ENCODE measurements around the gene CSRP3.

The CSRP3 gene

DNA sequence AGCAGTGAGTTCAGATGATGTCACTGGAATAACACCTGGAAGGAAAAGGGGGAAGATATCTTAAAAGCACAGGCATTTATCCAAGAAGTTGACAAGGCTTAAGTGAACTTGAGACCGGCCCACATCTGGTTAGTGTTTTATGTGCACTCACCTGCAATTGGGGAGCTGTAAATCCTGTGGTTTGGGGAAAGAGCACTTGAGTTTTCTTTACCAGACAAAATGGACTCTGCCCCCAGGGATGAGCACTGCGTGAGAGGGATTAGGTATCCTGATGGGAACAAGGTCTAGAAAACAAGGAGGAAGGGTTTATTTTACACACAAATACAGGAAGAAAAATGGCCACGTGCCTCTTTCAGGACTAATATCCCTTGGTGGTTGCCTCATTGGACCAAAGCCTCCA lies 23.8 kb upstream of the CSRP3 start:
- DNase-seq (ENCODE audit: low read depth) = no peak

DNA sequence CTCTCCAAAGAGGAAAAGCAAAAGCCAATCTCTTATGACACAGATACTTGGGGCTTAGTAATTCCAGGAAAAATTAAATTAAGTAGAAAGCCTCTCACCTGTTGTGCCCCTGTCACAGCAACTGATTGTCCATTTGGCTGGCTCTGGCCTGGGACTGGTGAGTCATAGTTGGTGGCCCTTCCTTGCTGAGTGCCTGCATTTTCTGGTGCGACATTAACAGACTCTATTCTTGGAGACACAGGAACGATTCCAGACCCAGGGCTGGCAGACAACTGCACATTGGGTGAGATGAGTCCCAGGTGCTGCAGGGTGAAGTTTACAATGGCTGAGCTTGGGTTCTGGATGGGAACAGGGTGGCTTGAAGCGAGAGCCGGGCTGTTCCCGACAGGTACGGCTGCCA lies 23.3 kb upstream of the CSRP3 start:
- no peak for DNase-seq (ENCODE audit: low read depth)

DNA sequence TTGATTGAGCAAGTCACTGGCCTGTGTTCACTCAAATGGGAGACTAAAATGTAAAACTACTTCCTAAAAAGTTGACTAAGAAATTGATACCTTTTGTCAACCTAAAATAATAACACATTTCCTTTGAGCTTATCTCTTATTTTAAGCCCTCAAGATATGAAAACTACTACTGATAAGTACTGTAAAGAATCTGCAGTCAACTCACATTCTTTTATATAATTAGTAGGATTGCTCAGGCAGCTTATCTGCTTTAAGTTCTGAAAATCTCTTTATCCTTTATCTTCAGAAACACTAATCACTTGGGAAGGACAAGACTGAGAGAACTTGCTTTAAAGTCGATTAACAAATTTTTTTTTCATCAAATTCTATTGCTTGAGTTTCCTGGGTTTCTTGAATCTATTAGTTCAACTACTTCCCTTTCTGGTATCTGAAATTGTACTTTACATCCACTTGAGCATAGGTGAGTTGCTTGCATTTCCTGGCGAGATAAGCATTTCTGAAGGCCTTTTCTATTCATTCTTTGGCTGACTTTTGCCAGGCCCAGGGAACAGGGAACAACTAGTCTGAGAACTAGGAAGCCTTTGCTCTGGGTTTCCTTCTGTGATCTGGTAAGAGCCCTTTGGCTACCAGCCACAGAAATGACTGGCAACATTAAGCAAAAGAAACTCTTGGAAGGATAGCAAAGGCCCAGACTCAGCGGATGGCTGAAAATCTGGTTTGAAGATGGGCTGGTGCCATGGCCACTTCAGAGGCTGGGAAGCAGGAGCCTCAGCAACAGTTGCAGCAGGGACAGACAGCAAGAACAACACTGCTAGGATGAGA lies 19.3 kb upstream of the CSRP3 start:
- DNase-seq (ENCODE audit: low read depth) = no peak

DNA sequence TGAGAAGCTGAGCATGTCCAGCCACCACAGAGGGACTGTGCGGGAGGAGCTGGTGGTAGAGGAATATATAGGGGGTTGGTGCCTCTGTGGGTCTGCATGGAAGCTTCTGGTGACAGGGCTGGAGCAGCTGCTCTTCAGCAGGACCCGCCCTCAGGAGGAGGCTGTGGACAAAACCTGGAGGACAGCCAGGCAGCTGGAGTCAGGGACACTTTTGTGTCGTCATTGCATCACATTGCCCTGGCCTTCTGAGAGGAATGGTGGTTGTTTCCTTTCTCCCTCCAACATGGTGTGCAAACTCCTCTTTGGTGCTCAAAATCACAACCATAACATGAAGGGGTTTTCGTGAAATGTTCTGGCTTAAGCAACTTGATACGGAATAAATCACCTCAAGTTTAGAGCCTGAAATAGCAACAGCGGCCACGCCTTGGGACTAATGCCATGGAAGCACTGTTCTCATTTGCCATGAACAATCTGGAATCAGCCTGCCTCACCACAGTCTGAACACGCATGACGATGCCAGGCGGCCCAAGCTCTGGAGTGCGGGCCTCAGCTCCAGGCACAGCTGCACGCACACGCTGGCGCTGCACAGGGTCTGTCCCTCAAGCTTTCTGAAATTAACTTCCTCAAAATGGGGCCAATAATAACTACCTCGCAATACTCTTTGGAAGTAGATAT lies 17.1 kb upstream of the CSRP3 start:
- no peak for DNase-seq (ENCODE audit: low read depth)

DNA sequence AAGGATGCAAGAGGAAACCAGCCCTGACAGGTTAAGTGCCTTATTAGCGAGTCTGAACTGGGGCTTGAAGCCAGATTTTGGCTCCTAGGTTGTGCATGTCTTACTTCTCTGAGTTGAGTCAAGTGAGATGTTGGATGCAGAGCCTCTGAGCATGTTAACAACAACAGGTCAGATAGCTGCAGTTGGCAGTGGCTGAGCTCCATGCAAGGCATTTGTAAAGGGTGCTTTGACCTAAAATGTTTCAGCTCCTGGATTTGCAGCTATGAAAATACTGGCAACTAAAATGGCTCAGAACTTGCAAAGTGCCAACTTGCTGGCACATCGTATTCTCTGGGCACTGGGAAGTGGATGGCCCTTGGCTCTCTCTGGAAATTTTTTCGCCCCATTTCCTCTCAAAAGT lies 16.4 kb upstream of the CSRP3 start:
- no peak for DNase-seq (ENCODE audit: low read depth)

DNA sequence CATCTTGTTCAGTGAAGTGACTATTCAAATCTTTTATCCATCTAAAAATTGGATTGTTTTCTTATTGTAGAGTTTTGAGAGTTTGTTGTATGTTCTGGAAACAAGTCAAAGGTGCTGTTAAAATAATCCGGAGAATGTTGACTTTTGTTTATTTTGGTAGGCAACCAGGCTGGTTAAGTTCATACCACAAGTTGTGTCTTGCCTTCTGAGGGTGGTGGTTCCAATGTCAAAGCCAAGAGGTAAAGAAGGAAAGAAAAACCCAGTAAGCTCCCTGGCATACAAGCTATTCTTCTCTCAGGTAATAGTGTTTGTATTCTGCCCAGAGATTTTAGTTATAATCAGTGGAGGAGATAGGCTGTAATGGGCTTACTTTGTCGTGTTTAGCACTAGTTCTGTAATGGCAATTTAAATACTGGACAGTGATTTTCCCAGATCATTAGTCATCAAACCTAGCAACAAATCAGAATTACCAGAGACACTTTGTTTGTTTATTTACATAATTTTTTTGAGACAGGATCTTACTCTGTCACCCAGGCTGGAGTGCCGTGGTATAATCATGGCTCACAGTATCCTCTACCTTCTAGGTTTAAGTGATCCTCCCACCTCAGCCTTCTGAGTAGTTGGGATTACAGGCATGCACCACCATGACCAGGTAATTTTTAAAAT lies 15.1 kb upstream of the CSRP3 start:
- no peak for DNase-seq (ENCODE audit: low read depth)

DNA sequence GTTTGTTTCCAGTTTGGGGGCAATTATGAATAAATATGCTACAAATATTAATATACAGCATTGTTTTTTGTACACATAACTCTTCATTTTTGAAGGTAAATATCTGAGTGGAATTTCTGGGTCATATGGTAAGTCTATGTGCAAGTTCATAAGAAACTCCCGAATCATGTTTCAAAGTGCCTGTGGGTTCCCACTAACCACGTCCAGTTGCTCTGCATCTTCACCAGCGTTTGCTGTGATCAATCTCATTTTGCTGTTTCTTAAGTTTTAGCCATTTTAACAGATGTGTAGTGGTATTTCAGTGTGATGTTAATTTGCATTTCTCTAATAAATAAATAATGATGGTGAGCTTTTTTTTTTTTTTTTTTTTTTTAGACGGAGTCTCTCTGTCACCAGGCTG lies 14.2 kb upstream of the CSRP3 start:
- DNase-seq (ENCODE audit: low read depth) = no peak

DNA sequence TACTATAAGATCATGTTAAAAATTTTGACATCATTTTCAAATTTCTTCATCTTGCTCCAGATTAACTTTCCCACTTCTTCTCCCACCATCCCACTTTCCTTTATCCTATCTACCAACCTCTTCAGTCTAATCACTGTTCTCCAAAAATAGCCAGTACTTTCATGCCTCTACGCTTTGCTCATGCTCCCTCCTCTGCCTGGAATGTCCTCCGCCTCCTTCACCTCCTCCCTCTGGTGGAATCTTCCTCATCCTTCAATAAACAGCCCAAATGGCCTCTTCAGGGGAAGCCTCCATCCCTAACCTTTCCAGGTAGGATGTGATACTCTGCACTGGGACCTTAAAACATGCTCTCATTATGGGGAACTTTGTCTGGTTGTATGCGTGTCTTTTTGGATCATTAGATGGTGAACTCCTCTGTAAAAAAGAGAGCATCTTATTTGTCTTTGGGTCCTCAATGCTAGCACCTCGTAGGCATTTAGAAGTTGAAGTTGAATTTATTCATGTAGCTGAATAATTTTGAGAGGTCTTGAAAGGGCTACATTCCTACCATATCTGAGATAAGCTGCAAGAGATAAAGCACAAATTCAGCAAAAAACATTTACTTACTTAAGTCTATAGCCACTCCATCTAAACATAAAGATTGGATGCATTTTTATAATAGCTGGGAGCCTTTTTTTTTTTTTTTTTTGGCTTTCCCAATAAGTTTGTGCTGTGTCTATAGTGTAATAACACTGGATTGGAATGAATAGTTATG lies 8.0 kb upstream of the CSRP3 start:
- no peak for DNase-seq (ENCODE audit: low read depth)

DNA sequence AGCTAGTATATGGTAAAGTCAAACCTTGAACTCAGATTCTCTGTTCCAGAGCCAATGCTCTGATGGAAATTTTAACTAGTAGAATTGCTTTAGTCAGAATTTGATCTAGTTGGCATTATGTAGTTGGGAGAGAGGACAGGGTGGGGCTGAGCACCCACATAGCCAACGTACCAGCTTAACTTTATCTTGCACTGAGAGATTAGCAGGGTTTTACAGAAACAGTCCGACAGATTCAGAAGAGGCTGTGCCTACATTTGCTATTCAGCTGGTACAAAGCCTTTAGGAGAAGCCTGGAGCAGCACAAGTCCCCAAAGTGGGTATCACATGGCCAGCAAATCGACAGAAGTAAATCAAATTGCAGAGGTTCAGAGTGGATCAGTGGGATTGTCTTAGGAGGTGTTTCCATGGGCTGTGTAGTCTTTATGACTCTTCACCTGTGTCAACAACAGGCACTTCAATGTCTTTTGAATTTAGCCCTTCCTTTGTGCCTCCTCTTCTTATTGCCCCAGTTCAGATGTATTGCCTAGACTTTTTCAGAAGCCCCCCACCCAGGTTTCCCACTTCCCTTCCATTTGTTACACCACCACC lies 7.3 kb upstream of the CSRP3 start:
- no peak for DNase-seq (ENCODE audit: low read depth)

DNA sequence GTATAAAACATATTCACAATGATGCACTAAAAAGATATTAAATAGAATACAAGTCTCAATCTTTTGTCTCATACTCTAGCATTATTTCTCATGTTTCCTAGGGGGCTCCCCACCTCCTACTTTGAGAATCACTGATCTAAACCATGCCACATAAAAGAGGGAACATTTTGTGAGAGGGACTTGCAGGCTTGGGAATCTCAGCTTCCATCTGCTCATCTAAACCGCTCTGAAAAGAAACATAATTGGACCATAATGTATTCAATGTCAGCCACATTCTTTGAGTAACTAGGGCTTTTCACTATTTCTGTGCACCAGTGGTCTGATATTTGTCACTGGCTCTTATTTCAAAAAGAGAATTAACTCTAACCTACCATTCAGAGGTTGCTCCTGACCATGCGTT lies 6.4 kb upstream of the CSRP3 start:
- DNase-seq (ENCODE audit: low read depth) = no peak

DNA sequence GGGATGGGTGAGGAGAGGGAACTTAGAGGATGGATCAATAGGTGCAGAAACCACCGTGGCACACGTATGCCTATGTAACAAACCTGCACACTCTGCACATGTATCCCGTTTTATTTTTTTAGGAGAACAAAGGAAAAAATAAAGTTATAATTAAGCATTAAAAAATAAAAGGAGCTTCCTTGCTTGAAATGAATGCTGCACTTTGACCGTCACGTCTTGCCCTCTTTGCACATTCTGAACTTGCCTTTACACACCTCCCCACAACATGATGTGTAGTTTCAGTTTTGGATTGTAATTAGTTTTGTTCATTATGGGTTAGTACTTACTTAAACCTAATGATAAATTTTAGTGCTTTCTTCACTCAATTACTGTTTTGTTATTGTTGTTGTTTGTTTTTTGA lies 3.1 kb upstream of the CSRP3 start:
- no peak for DNase-seq (ENCODE audit: low read depth)

DNA sequence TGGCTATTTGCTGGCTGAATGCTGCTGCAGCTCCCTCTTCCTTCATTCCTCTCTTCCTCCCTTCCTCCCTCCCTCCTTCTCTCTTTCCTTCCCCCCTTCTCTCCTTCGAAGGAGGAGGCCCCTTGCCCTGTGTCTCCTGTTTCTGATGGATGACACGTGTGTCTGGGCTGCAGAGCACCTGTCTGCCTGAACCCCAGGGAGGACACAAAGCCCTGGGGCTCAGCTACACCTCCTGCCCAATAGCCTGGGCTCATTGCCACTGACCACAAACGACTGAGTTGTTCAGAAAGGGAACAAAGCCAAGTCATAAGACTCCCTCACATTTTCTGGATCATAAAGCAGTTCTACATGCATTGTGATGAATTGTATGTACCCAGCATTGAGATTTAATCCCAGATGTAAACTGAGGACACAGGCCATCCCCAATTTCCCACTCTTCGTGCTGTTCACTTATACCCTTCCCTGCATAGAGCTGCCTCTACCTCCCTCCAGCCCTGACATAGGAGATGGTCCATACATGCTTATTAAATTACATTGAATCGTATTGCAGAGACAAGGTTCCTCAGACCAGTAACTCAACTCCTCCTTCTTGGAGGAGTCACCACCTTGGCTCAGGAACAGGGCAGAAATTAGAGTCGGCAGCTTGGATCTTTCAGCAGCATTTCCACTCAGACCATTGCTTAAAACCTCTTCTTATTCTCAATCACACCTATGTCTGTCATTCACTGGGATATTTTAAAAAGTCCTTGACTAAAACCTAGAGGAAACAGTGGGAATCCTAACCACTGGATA lies 1.2 kb downstream of the CSRP3 start:
- DNase-seq (ENCODE audit: low read depth) = no peak

DNA sequence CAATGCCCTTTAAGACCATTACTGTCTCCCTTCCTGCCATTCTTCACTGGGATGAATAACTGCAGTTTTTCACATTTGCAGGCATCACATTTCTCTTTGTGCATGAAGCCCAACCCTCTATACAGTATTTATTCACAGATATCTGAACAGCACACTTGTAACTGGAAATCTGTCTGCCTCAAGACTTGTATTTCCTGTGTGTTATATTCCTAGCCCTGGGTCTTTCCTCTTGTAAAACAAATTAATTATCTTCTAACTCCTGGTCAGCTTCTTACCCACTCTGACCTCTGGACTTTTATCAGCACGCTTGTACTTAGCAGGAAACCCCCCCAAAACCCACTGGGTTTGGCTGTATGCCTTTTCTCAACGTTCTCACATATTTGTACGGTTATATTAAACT lies 2.0 kb downstream of the CSRP3 start:
- no peak for DNase-seq (ENCODE audit: low read depth)

DNA sequence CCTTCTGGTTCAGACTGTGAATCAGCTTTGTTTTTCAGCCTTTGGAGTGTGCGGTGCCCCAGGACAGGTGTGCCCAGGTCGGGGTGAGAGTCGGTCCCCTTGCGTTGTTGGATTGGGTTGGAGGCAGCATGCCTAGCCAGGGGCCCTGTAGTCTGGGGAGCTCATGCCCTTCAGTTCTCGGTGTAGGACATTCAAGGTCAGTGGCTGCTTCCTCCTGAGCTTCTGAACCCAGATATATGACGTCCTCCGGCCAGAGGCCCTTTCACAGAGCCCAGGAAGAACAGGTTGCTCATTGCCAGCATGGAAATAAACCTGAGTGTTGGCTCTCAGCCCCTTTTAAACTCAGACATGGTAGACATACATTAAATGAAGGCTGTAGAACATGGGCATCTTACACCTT lies 2.7 kb downstream of the CSRP3 start:
- no peak for DNase-seq (ENCODE audit: low read depth)

DNA sequence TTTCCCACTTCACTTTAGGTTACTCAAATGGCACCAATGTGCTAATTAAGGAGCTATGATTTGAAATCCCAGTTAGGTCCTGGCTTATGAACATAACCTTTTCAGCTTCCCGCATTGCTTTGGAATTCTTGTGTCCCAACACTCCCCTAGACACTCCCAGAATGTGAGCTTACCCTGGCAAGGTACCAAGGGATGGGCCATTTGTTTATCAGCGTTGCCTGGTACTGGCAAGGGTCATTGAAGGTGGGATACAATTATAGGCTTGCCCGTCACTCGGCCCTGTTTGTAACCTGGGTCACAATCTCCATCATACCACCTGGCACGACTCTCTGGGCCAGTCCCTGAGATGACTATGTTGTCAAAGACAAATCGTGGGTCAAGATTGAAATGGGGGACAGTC lies 5.4 kb downstream of the CSRP3 start:
- DNase-seq (ENCODE audit: low read depth) = no peak

DNA sequence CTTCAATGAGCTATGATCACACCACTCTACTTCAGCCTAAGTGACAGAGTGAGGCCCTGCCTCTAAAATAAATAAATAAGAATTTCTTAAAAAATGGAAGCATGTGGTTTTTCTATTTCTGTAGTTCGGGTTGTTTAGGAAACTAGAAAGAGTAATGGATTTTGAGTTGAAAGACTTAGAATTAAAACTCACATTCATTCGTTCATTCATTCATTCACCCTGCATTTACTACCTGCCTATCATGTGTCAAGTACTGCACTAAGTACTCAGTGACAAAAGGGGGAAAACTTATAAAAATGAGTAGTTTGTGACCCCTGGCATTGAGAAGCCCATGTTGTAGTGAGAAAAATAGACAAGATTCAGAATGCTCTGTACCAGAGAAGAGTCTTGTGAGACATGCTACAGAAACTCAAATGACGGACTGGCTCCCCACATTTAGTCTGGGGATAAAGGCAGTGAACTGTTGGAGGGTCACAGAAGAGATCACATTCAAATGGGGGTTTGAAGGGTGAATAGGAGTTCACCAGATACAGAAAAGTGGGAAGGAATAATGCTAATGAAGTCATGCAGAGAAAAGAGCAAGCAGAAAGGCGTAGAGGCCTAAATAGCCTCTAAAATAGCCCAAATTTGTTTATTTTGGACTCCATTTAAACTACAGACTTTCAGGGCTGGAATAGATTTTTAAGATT lies 7.0 kb downstream of the CSRP3 start:
- no peak for DNase-seq (ENCODE audit: low read depth)

DNA sequence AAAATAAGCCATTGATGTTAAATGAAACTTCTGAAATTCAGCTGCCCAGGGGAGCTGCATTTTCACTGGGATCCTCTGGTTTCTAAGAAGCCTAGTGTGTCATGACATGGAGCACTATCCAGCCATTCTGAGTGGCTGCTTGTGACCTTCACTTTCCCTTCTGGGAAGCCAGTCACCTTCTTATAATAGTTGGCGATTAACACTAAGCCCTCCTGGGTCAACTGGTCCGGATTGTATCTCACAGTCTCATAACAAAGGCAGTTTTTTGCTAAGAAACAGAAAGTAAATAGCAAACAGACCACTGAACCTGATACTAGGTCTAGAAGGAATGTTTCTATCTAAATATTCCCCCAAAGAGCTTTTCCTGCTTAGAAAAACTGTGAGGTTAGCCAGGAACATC lies 7.9 kb downstream of the CSRP3 start:
- DNase-seq (ENCODE audit: low read depth) = no peak

DNA sequence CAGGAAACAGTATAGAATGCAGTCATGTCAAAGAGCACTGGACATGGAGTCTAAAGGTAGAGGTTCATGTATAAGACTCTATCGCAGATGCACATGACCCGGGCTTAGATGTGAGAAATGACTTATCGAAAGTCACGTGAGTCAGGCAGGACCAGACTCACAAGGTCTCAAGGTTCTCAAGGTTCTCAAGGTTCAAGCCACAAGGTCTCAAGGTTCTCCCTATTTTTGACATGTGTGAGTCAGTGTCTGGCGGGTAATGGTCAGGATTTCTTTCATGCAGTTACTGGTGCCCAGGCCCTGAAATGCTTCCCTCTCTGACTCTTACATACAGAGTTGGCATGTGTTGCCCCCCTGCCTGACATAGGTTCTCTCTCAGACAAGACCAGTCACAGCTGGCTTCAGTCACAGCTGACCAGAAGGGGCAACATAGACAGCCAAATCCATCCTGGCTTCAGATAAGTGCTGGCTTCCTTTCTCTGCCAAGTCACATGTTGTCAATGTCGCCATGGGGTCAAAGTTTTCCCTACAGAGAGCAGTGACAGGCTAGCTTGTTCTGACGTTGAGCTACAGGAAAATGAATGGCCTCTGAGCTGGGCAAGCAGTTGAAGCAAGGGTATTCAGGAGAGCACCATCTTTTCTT lies 10.1 kb downstream of the CSRP3 start:
- DNase-seq (ENCODE audit: low read depth) = no peak

DNA sequence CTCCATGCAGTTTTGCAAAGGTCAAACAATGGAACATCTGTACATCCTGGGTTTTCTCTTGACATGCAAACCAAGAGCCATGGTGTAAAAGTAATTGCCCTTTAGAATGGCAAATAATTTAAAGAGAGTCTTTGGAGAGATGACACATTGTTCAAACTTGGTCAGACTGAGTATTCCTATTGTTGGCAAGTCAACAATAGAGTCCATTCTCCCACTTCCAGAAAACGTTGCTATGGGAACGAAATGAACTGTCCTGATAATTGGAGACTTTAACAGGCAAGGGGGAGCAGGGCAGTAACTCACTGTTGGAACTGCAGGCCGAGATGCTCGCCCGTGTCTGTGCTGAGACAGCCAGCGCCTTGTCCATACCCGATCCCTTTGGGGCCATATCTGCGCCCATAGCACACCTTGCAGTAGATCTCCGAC lies 13.9 kb downstream of the CSRP3 start:
- no peak for DNase-seq (ENCODE audit: low read depth)

DNA sequence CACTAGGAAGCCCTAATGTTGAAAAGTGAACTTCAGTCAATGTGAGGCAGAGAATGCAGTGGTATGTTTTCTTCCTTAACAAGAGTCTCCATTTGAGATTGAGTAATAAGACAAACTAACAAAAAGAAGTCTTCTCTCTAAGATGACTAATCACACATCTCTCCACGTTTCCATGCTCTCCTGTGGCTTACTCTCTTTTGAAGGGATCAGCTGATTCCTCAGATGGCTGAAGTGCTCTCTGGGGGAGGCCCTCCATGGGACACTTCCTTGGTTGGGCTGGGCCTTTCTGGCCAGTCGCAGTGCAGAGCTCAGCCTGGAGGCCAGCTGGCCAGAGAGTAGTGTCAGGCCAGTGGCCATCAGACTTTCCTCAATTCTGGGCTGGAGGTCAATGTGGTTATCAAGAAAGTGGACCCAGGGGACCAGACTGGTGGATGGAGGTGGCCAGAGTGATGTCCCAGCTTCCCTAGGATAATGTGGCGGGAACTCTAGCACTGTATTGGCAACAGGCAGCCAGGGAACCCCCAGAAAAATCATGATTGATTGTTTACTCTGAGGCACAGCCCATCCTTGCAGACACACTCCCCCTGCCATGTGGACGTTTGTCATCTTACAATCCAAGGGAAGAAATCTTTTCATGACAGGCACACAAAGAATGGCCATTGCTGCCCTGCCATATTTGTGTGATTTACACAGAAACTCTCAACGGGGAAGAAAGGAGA lies 14.5 kb downstream of the CSRP3 start:
- no peak for DNase-seq (ENCODE audit: low read depth)
